ENCODE data around the gene ZNF592. TPM values are rescaled to one million over a fixed set of nuclear protein-coding genes. Genes with fewer than 3 reads are reported as not detected.

The ZNF592 gene
- total RNA-seq, 1 experiment from 2014 or later, result 8.1 TPM

DNA sequence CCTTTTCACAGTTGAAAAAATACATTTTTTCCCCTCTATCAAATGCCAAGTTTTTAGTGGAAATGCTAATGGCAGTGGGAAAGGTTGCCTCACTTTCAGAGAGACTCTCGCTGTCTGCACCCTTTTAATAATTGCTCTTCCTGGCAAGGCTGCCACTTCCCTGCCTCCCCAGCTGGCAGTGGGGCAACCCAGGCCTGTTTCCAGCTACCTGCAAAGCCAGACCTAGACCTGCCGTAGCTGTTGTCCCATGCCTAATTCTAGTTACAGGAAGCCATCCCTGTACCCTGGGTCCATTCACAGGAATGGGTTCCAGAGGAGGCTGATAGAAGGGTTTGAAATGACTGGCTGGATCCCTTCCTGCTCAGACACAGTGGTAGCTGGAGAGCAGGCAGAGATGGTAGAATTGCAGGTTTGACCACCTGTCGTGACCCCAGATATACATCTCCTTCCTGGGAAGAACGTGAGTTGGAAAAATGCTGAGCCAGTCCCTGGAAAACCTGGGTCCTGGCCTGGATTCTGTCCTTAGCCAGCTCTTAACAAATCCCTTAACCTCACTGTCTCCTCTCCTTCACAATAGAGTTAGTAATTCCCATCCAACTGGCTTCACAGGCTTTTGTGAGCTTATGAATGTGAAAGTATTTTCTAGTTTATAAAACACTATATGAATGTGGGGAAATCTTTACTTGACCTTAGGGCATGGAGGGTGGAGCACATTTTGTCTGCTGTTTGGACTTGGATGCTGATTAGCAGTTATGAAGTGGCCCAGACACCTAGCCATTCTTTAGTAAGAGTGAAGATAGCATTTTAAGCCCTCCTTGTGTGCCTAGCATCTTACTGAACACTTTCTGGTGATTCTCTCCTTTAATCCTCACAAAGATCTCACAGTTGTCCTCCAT is 55.9 kb downstream of the ZNF592 start:
- DNase-seq (ENCODE audit: extremely low read depth, low read depth), result no peak

DNA sequence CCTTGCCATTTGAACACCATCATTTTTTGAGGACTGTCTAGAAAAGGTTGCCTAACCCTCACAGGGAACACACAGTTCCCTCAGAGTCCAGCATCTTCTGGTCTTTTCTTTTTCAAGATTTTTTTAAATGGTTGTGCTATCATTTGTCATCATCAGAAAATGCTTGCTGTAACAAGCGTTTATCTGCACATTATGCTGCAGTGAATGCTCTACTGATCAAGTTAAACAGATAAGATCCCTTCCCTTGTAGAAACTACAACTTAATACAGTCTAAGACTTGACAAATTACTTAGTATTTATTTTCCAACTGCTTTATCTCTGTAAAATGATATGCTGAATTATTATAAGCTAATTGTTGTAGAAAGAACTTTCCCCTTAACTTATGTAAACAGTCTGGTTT is 56.8 kb downstream of the ZNF592 start:
- no peak for DNase-seq (ENCODE audit: extremely low read depth, low read depth)

DNA sequence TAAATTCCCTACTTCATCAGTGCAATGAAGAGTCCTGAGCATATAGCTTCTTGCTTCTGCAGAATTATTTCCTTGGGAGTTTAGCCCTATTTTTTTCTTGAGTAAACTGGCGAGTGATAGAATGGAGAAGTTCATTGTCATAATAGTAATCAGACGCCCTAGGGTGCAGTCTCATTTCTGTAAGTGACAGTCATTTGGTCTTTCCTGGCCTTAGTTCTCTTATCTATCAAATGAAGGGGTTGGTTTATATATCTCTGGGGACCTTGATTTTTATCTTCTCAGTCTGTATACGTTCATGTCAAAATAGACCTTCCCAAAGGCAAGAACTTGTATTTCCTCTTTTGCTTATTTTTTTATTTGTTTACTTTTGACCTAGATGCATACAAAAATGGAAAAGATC is 58.8 kb downstream of the ZNF592 start:
- DNase-seq (ENCODE audit: extremely low read depth, low read depth), result no peak

DNA sequence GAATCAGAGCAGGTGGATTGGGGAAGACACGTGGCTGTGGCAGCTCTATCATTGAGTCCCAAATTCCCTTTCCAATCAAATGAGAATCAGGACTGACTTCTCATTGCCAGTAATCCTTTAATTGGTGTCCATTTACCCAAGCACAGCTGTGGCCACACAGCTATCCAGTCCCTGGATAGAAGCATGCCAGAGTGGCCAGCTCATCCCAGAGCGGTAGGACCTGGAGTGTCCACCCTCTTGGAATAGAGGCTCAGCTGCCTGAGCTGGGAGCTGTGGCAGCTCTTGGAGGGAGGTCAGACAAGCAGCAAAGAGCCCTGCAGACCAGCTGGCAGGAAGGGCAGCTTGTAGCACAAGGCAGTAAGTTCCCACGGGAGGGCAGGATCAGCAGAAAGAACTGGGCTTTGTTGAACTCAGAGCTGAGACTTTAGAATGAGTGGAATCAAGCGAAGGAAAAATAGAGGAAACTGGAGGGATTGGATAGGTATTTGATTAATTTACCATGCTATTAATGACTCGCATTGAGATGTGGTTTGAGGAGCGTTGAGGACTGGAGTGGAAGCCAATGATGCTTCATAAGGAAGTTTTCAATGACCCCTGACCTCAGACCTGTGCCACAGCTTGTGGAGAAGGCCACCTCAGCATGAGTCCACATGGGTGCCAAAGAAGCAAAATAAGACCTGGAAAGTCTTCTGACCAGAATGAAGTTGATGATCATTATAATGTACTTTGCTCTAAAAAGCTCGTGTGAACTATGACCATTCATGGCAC is 61.9 kb downstream of the ZNF592 start:
- DNase-seq (ENCODE audit: extremely low read depth, low read depth), result no peak

DNA sequence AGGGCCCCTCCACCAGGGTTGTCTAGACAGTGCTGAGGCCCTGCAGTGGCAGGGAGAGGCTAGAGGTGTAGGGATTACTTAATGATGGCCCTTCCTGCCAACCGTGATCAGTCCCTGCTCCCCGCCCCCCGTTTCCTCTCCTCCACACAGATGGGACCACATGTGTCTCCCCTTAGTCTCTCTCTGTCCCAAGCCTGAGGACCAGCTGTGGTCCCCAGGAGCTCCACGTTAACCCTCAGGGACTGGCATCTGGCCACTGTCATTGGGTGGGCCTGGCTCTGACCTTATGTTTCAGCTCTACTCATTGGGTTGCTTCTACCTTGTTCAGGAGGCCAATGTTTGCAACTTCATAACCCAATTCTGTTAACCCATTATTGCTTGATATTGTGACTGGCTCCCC is 62.8 kb downstream of the ZNF592 start:
- no peak for DNase-seq (ENCODE audit: extremely low read depth, low read depth)

DNA sequence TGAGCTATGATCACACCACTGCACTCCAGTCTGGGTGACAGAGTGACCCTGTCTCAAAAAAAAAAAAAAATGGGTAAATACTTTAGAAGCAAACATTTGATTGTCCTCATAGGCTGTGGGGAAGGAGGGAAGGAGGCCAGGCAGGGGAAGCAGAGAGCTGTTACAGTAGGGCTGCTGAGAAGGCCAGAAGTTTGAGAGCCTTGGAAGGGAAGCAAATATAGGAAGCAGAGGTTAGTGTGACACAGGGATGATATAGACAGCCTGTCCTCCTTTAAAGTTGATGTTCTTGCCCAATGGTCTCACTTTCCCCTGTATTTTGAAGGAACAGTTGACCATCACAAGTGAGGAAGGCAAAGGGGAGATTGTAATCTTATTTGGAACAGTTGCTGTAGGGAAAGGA is 63.4 kb downstream of the ZNF592 start:
- no peak for DNase-seq (ENCODE audit: extremely low read depth, low read depth)

DNA sequence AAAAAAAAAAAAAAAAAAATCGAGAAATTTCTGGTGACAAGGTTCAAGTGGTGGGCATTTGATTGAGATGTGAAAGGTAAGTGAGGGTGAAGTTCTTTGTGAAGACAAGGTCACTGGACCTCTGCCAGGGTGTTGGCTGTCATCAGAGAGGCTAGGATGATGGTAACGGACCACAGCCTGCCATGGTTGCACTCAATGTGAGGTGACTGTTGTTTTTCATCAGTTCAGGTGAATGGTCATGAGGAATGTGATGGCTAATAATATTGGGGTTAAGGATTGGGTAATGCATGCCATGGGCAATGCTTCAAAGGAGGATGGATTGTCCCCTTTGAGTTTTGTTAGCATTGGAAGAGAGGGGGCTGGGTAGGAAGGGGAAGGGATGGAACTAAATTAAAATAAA is 64.5 kb downstream of the ZNF592 start:
- no peak for DNase-seq (ENCODE audit: extremely low read depth, low read depth)

DNA sequence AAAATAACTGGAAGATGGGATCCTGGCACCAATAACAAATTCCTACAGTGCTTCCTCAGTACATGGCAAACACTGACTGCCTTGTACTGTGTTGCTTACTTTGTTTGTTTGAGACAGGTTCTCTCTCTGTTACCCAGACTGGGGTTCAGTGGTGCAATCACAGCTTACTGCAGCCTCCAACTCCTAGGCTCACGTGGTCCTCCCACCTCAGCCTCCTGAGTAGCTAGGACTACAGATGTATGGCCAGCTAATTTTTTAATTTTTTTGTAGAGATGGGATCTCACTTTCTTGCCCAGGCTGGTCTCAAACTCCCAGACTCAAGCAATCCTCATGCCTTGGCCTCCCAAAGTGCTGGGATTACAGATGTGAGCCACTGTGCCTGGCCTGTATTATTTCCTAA is 65.0 kb downstream of the ZNF592 start:
- DNase-seq (ENCODE audit: extremely low read depth, low read depth), result no peak

DNA sequence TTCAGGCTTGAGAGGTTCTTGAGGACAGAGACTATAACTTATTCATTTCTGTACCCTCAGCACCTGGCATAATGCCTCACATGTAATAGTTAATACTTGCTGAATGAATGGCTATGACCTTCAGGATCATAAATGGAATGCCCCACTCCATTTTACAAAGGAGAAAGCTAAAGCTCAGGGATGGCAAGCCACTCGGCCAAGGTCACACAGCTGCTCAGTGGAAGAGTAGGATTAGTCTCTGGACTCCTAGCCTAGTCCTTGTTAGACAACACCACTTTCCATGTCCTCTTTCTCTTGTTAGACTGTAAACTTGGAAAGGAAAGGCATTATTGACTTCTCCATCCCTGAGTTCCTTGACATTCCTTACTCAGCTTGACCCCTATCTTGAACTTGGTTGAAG is 65.5 kb downstream of the ZNF592 start:
- no peak for DNase-seq (ENCODE audit: extremely low read depth, low read depth)

DNA sequence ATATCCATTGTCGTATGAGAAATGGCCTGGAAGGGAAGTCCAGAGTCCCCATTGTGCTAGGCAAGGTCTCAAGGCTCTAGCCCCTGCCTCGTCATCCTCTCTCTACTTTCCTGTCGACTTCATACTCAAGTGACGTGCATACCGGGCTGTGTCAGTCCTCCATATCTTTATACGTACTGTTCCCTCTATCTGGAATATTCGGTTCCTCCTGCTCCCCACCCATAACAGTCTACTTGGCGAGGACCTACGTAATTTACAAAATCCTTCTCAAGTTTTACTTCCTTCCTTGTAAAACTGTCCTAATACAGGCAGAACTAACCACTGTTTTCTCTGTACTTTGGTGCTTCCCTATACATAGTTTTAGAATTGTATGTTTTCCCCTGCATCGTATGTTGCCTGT is 66.5 kb downstream of the ZNF592 start:
- no peak for DNase-seq (ENCODE audit: extremely low read depth, low read depth)

DNA sequence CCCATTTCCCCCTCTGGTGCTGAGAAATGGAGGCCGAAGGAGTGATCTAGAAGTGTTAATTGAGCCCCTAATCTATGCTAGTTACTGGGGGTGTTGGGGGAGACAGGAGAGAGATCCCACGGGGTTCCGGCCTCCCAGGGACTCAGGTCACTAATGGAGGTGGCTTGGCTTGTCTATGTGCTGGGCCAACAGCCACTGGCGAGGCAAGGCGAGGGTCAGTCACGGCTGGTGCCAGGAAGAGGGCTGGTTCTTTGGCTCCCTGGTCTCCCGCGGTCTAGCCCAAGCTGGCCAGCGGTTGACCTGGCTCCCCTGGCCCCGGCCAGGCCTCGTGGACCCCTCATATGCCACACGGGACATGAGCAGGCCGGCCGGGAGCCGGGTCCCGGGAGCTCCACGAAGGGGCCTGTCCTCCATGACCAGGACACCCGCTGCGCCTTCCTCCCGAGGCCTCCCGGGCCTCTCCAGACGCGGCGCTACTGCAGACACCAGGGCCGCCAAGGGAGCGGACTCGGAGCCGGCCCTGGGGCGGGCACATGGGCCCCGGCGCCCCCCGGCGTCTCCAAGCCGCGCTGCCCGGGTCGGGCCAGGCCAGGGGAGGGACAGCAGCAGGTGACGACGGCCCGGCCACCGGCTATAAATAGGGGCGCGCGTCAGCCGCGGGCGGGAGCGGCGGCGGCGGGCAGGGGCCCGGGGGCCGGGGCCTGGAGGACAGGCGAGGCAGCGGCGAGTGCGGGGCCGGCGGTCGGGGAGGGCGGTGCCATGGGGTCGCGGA is 68.5 kb downstream of the ZNF592 start, which contains the start of gene ALPK3:
ALPK3 (plus strand) TSS at position 663 of the 772 bp plus-strand sequence; CDS start at position 760, 97 bp downstream.
- DNase-seq (ENCODE audit: extremely low read depth, low read depth), result no peak

DNA sequence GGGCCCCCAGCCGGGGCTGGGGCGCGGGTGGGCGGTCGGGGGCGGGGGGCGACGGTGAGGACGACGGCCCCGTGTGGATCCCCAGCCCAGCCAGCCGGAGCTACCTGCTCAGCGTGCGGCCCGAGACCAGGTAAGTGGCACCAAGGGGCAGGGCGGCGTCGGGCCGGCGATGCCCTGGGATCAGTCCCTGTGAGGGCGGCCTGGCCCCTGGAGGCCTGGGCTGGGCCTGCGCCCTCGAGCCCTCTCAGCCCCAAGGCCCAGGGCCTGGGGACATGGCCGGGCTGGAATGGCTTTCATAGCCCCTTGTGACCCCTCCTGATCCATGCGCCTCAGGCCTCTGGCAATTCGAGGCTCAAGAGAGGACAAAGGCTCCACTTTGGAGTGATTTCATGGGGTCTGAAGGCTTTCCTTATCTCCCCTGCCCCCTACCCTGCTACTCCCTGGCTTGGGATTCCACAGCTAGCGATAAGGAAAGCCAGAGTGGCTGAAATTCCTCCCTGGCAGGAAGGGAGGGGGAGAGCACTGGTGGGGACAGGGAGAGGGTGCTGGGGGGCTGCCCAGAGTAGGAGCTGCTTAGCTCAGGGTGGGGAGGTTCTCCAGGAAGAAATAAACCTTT is 69.2 kb downstream of the ZNF592 start:
- DNase-seq (ENCODE audit: extremely low read depth, low read depth), result no peak

DNA sequence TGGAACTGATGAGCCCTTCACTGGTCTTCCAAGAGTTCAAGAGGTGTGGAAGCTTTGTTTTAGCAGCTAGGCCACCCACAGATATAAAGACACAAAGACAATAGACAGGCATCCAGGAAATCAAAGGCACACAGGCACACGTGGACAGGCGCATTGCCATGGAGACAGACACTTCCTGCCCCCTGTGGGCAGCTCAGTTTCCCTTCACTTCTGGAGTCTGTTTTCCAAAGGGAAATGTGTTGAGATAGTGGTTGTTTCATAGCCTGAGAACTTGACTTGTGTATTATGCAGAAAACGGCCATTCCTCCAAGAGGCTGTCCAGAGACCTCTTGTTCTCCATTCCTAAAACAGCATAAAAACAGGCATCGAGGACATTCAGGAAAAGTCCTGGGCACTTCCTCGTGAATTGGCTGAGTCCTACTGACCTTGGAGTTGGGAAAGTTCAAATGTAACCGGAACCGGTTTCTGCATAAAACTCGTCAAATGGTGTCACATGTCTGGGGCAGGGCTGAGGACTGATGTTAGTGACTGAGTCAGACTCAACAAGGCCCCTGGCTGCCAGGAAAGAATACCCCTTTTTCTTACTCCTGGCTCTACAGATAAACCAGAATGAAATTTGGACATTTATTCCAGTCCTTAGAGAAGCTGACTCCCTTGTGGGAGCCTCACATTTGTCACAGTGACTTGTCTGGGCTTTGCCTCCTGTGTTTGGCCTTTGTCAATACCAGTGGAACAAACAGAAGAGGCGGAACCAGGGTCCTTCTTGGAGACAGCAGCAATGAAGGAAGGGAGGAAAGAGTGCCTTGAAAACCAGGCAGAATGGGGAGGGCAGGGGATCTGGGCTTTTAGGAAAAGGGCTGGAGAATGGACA is 70.1 kb downstream of the ZNF592 start:
- DNase-seq (ENCODE audit: extremely low read depth, low read depth), result no peak

DNA sequence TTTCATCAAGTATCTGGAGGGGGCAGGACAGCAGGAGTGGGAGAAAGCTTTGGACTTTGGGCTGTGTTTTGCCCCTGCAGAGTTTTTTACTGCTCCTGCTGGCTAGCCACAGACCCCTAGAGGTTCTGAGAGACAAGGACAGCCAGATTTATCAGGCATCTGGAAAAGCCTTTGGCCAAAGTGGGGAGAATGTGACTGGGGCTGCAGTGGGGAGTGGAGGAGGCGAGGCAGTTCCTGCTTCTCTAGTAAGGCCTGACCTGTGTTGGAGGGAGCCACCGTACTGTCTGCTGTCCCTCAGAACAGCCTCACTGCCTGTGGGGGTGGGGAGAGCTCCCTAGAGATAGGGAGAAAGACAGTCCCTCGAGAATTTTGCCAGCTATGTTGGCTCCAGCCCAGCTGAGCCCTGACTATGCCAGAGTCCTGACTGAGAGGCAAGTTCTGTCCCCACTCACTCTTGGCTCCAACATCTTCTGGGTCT is 70.9 kb downstream of the ZNF592 start:
- no peak for DNase-seq (ENCODE audit: extremely low read depth, low read depth)

DNA sequence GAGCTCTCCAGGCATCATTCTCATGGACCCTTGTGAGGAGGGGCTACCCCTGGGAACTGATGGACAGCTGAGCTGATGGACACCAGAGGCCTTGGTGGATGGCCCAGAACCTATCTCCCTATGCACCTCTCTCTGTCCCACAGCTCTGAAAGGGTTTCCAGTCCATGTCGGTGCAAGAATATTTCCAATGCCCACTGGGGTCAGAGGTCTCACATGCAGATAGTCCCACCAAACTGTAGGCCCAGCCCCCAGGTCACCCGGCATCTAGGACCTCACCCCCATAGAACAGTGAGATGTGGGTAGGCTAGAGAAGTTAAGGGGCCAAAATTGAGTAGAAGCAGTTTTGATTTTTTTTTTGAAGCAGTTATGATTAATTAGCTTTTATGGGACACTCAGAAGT is 71.4 kb downstream of the ZNF592 start:
- DNase-seq (ENCODE audit: extremely low read depth, low read depth), result no peak

DNA sequence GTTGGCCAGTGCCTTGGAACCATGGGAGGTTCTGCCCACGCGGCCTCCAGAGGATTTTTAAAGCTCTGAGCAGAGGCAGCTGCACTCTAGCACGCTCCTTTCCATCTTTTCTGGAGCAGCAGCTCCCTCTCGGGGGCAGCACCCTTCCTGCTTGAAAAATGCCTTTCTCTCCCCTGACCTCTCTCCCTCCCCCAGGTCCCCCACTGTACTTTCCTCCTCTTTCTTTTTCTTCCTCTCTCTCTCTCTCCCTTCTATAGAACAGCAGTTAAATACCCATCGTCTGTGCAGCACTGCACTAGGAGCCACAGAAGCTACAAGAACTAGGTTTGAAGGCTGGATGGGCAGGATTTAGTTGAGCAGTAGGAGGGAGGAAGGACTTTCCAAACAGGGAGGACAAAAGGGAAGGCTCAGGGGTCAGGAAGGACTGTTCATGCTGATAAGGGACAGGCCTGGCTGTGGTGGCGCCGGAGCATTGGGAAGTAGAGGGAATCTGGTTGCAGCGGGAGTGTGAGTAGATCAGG is 73.2 kb downstream of the ZNF592 start:
- DNase-seq (ENCODE audit: extremely low read depth, low read depth), result no peak

DNA sequence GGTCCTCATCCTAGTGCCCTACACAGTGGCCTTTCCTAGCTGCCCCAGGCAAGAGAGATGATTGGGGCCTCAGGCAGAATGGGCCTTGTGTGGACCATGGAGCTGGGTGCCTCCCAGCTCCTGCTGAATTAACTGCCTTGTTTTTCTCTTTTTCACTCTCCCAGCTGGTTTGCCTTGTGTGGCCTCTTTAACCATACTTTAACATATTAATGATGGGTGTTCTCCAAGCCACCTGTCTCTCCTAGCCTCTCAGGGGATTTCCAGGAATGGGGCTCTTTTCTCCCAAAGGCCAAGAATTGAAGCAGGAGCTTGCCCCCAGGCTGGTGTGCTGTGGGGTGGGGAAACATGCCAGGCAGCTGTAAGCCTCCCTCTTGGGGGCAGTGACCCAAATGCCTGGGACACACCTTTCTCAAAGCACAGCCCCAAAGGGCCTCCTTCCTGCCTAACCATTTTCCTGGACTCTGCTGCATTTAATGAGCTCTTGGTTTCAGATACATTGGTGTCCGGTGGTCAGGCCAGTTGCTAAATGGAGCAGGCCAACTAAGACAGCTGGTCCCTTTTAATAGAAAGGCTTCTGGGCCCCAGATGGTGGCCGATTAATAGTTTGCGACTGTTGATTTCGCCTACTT is 74.4 kb downstream of the ZNF592 start:
- no peak for DNase-seq (ENCODE audit: extremely low read depth, low read depth)

DNA sequence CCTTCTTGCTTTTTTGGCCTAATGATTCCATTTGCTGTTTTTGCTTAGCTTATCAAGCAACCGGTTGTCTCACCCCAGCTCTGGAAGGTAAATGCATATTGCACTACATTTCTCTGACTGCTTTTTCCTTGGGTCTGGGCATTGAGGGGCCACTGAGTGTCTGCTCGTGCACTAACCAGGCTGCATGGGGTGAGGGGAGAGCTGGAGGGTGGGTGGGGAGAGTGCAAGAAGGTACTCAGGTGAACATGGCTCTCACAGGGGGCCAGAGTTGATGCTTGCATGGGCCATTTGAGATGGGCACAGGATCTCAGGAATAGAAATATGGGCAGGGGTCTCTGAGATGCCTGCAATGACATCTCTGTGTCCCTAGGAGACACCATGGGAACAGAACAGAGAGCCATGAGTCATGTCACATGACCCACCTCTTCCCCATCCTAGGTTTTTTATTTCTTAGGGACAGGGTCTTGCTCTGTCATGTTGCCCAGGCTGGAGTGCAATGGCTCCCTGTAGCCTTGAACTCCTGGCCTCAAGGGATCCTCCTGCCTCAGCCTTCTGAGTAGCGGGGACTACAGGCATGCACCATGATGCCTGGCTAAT is 75.0 kb downstream of the ZNF592 start:
- DNase-seq (ENCODE audit: extremely low read depth, low read depth), result no peak
